HG03342 (cell line): Measurements from ENCODE around the gene APOBEC3F.

ENCODE experiments used
- ATAC-seq: cut with Tn5 transposase; IDR thresholded peaks from one replicate; pipeline ENCODE4 v1.9.1; 2021; ENCODE audit warnings: mild to moderate bottlenecking, moderate library complexity; ENCODE audit not compliant: unreplicated experiment

The APOBEC3F gene

GRCh38 chr22:39090426-39091064 lies 49.9 kb downstream of the APOBEC3F start:
- ATAC-seq = no peak

DNA sequence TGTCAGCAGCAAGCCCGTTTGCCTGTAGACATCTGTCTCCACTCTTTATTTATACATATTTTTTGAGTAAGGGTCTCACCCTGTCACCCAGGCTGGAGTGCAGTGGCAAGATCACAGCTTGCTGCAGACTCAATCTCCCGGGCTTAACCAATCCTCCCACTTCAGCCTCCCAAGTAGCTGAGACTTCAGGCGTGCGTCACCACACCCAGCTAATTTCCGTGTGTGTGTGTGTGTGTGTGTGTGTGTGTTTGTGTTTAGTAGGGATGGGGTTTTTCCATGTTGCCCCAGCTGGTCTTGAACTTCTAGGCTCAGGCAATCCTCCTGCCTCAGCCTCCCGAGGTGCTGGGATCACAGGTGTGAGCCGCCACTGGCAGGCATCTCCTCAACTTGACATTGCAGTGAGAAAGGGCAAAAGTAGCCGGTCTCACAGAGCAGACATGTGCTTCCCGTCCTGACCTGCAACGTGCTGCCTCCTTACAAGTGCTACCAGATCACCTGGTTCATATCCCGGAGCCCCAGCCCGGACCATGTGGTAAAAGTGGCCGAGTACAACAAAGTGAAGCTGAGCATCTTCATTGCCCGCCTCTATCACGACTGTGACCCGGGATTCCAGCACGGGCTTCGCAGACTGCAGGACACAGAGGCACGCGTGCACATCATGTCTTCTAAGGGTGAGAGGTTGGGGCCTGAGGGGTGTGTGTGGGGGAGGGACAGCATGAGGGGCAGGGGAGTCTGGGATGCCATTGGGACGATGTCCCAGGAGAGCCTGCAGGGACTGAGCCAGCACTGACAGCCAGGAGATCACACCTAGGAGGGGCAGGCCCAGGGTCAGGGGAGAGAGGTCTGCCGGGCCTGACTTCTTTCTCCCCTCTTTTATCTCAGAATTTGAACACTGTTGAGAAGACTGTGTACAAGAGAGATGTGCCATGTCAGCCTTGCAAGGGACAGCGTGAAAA lies 50.7 kb downstream of the APOBEC3F start:
- no peak for ATAC-seq

DNA sequence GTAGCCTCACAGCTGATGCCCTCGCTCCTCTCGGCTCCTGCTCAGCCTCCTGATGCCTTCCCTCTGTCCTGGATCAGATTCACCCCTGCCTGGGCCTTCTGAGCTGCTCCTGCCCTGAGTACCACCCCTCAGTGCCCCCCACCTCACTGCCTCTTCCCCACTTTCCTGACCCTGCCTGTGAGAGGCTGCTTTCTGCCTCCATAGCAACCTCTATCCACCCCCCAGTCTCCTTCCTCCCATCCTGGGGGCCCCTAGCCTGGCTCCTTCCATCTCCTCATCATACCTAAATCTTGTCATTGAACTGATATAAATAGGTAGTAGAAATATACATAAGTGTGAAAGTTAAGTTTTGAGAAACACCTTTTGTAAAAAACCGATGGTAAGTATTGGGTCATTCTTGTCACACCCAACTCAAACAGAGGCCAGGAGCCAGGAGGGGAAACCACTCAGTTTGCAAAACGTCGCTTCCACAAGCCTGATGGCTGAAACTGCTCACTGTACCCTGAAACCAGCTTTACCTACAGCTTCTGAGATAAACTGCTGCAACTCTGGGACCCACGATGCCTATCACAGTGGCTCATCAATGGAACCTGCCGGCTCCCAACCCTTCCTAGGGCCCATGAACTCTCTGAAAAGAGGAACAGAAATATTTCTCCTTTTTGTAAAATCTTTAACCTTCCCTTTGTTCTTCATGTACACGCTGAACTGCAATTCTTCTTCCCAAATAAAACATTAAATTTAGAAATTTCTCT lies 51.6 kb downstream of the APOBEC3F start:
- no peak for ATAC-seq

DNA sequence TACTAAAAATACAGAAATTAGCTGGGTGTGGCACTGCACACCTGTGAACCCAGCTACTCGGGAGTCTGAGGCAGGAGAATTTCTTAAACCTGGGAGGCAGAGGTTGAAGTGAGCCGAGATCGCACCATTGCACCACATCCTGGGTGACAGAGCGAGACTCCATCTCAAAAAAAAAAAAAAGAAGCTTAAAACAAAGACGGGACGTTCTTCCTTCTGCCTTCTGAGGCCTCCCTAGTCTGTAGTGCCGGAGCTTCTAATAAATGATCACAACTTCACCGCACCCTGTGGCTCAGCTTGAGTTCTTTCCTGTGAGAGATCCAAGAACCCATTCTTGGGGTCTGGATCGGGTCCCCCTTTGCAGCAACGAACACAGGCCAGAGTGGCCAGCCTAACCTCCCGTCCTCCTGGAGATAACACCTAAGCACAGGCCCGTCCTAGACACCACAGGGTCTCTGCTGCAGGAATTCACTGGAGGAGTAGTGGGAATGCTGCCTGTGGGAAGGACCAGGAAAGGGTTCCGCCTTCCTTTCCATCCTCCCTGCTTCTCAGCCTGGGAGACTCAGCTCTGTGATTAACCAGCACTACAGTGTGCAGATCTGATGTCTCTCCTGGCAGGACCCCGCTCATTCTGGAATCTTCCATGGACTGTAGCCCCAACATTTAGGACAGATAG lies 54.2 kb downstream of the APOBEC3F start:
- ATAC-seq = no peak

GRCh38 chr22:39095971-39096370 lies 55.3 kb downstream of the APOBEC3F start:
- ATAC-seq = no peak

- no peak for ATAC-seq
Observed at GRCh38 chr22:39097098-39098020, 56.7 kb downstream of the APOBEC3F start, which contains the start of gene APOBEC3H. APOBEC3H (plus strand) TSS chr22:39097244; CDS start chr22:39100279, 3,035 bp downstream.

GRCh38 chr22:39098026-39098425 lies 57.4 kb downstream of the APOBEC3F start:
- ATAC-seq = no peak

DNA sequence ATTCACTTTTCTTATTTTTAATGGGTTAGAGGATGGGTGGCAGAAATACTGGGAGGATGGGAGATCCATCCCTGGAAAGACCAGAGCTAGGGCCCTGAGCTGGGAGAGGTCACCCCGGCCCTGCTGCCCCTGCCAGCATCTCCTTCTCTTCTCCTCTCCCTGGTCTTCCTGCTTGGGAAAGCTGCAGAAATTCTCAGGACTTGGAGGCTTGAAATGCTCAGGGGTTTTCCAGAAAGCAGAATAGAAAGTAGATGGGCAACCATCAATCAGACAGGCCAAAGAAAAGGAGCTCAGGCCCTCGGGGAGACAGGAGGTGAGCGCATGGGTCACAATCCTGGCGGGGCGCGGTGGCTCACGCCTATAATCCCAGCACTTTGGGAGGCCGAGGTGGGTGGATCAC lies 57.9 kb downstream of the APOBEC3F start:
- ATAC-seq = no peak

DNA sequence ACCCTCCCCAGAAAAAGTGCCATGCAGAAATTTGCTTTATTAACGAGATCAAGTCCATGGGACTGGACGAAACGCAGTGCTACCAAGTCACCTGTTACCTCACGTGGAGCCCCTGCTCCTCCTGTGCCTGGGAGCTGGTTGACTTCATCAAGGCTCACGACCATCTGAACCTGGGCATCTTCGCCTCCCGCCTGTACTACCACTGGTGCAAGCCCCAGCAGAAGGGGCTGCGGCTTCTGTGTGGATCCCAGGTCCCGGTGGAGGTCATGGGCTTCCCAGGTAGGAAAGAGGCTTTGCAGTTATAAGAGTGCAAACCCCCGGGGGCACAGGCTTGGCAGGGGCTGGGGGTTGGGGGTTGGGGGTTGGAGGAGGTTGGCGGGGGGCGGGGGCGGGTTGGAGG lies 60.6 kb downstream of the APOBEC3F start:
- ATAC-seq = no peak

DNA sequence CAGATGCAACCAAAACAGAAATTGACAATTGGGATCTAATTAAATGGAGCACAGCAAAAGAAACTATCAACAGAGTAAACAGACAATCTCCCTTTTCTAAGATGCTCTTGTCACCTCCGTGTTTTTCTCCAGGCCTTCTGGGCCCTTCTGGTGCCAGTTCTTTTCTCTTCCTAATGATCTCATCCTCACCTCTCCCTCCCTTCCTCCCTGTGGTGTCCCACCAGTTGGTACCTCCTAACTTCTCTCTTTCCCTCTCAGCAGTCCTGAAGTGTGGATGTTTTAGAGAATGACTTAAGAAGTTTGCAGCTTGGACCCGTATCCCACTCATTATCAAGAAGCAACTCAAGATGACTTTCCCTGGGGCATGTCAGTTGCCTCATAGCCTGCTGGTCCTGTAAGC lies 62.8 kb downstream of the APOBEC3F start:
- ATAC-seq = no peak
